Activated B cell treated with CpG ODN at 0.5 μM for 24 hours (primary cell): ENCODE results near the gene MGAT5. TPM values are rescaled to one million over a fixed set of nuclear protein-coding genes. Genes with fewer than 3 reads are reported as not detected.

Source experiments
- ATAC-seq: fragments of 200-7000 bp; cut with Tn5 transposase; one replicate; pipeline ENCODE4 v1.10.0; 2021; ENCODE audit warnings: low read depth, mild to moderate bottlenecking, moderate library complexity
- CTCF ChIA-PET: fragments of 350-600 bp; sonication (Branson Sonifier 250); formaldehyde crosslinking; loops from one replicate; lab custom pipeline; 2021; ENCODE audit warnings: antibody characterized with exemption; lab: Charles Lee
- POLR2A ChIA-PET: fragments of 350-600 bp; sonication (Branson Sonifier 250); formaldehyde crosslinking; loops from one replicate; lab custom pipeline; 2021; ENCODE audit warnings: antibody characterized with exemption; lab: Charles Lee
- DNase-seq: peaks from one replicate; pipeline ENCODE4 v3.0.0; 2022
- H3K27ac Mint-ChIP-seq: one replicate; pipeline ENCODE4 v1.8.0; 2020; ENCODE audit warnings: mixed read lengths
- H3K27me3 Mint-ChIP-seq: one replicate; pipeline ENCODE4 v1.8.0; 2021; ENCODE audit warnings: mixed read lengths
- H3K36me3 Mint-ChIP-seq: one replicate; pipeline ENCODE4 v1.8.0; 2021; ENCODE audit warnings: low read depth, mixed read lengths
- H3K4me1 Mint-ChIP-seq: one replicate; pipeline ENCODE4 v1.8.0; 2021; ENCODE audit warnings: mixed read lengths
- H3K4me3 Mint-ChIP-seq: one replicate; pipeline ENCODE4 v1.8.0; 2020; ENCODE audit warnings: mild to moderate bottlenecking, mixed read lengths
- H3K9me3 Mint-ChIP-seq: one replicate; pipeline ENCODE4 v1.8.0; 2020; ENCODE audit warnings: mixed read lengths
- CTCF ChIP-seq: fragments of 200-600 bp; IDR thresholded peaks from one replicate; pipeline ENCODE4 v1.8.0; 2022; ENCODE audit warnings: antibody characterized with exemption, mild to moderate bottlenecking
- intact Hi-C: fragments of 100-400 bp; cut with micrococcal nuclease; formaldehyde crosslinking; loops from one replicate; pipeline ENCODE4 v1.15.1; 2024
- total RNA-seq: library from RNA; stranded (reverse); gene quantifications from 2 replicates; pipeline ENCODE4 v1.2.3, GENCODE V29; 2022

The MGAT5 gene
- total RNA-seq, 1 donor from 2014 or later = 66.7 TPM

DNA sequence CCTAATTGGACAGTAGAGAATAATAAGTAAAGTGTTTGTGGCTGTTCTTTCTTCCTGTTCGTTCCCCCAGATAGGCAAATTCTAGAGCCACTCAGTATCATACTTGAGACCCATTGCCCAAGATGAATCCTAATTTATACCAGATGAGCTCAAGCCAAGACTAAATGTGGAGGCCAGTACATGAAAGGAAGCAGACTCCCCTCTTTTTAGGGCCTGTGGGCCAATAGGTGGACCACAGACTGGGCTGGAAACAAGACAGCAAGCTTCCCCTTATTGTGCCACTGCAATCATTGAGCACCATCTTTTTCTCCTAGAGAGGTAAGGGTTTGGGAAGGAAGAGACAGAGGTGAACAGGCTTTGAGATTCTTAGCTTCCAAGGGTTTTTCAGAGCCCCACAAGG is 141.9 kb downstream of the MGAT5 start:
- CTCF ChIA-PET = interaction anchor here (0.6 to 1.7 kb wide), 3 partner anchors 16 to 292 kb away, joined by 3 to 8 read pairs (median 4); no protein-coding TSS in a partner anchor
- H3K4me3 Mint-ChIP-seq = no peak overlapping the region
- peaks cover 68% of the 10 kb centered on the region for H3K36me3 Mint-ChIP-seq
- intact Hi-C loops = loop anchor here (10.0 kb wide), 1 partner anchor 51 kb away; no protein-coding TSS in a partner anchor
- POLR2A ChIA-PET = no interaction called here
- no peak for DNase-seq
- H3K9me3 Mint-ChIP-seq = no peaks in the 10 kb centered on the region
- no peak for ATAC-seq
- no peaks in the 10 kb centered on the region for H3K27me3 Mint-ChIP-seq
- TF ChIP-seq CTCF = no peak
- H3K27ac Mint-ChIP-seq = peak overlapping the region; percentile 5
- H3K4me1 Mint-ChIP-seq = peaks cover 27% of the 10 kb centered on the region

DNA sequence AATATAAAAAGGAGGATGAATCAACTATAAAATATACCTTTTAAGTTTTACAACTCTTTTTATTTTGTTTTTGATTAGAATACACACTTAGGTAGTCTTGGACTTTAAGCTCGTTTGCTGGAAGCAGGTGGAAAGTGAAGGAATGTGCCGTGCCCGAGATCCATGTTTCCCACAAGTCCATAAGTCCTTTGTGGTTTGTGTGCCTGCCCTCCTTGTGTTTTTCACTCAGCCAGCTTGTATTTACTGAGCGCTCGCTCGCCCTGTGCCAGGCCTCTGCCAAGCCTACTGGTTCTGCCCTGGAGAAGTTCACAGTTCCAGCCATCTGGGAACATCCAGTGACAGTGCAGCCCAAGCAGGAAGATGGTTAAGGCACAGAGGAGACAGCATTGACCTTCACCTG is 142.6 kb downstream of the MGAT5 start:
- Mint-ChIP-seq H3K4me3 (no peak overlapping the region), H3K9me3 (no peaks in the 10 kb centered on the region), H3K36me3 (peaks cover 66% of the 10 kb centered on the region), H3K27me3 (no peaks in the 10 kb centered on the region), H3K4me1 (peaks cover 20% of the 10 kb centered on the region), H3K27ac (peak overlapping the region; percentile 70)
- ChIA-PET CTCF (interaction anchor here (0.7 to 1.7 kb wide), 2 partner anchors 15 to 80 kb away, joined by 3 to 8 read pairs; no protein-coding TSS in a partner anchor), POLR2A (no interaction called here)
- TF ChIP-seq CTCF = no peak
- DNase-seq (no peak), ATAC-seq (no peak)
- intact Hi-C loops = loop anchor here (10.0 kb wide), 1 partner anchor 52 kb away; no protein-coding TSS in a partner anchor

GRCh38 chr2:134397146-134397896 is 143.4 kb downstream of the MGAT5 start:
- no peak for TF ChIP-seq CTCF
- CTCF ChIA-PET = interaction anchor here (1.7 to 2.5 kb wide), 2 partner anchors 14 to 278 kb away, joined by 8 to 10 read pairs; no protein-coding TSS in a partner anchor
- intact Hi-C loops = loop anchor here (10.0 kb wide), 1 partner anchor 53 kb away; no protein-coding TSS in a partner anchor
- peaks cover 65% of the 10 kb centered on the region for H3K36me3 Mint-ChIP-seq
- POLR2A ChIA-PET = no interaction called here
- H3K4me1 Mint-ChIP-seq = peaks cover 13% of the 10 kb centered on the region
- H3K4me3 Mint-ChIP-seq = no peak overlapping the region
- H3K27ac Mint-ChIP-seq = peak overlapping the region; percentile 70
- H3K9me3 Mint-ChIP-seq = no peaks in the 10 kb centered on the region
- no peak for ATAC-seq
- no peaks in the 10 kb centered on the region for H3K27me3 Mint-ChIP-seq
- no peak for DNase-seq

- Mint-ChIP-seq H3K4me1 (peaks cover 12% of the 10 kb centered on the region), H3K9me3 (no peaks in the 10 kb centered on the region), H3K27ac (no peak overlapping the region), H3K27me3 (no peaks in the 10 kb centered on the region), H3K36me3 (peaks cover 70% of the 10 kb centered on the region), H3K4me3 (no peak overlapping the region)
- DNase-seq = no peak
- ATAC-seq = no peak
- intact Hi-C loops = loop anchor here (10.0 kb wide), 1 partner anchor 53 kb away; no protein-coding TSS in a partner anchor
- POLR2A ChIA-PET = no interaction called here
- CTCF ChIA-PET = interaction anchor here (1.3 to 2.5 kb wide), 5 partner anchors 13 to 511 kb away, joined by 5 to 10 read pairs (median 6); no protein-coding TSS in a partner anchor
- no peak for TF ChIP-seq CTCF
Observed at GRCh38 chr2:134398300-134398699, 144.4 kb downstream of the MGAT5 start.

- H3K4me1 Mint-ChIP-seq = peaks cover 12% of the 10 kb centered on the region
- H3K36me3 Mint-ChIP-seq = peaks cover 74% of the 10 kb centered on the region
- no peaks in the 10 kb centered on the region for H3K27me3 Mint-ChIP-seq
- H3K4me3 Mint-ChIP-seq = no peak overlapping the region
- no peaks in the 10 kb centered on the region for H3K9me3 Mint-ChIP-seq
- ATAC-seq (no peak), DNase-seq (no peak)
- CTCF ChIA-PET = interaction anchor here (0.6 to 2.5 kb wide), 7 partner anchors 10 to 512 kb away, joined by 3 to 10 read pairs (median 5); no protein-coding TSS in a partner anchor
- TF ChIP-seq CTCF = no peak
- intact Hi-C loops = loop anchor here (10.0 kb wide), 1 partner anchor 54 kb away; no protein-coding TSS in a partner anchor
- peak overlapping the region; percentile 57 for H3K27ac Mint-ChIP-seq
- POLR2A ChIA-PET = no interaction called here
Observed at GRCh38 chr2:134399096-134399495, 145.2 kb downstream of the MGAT5 start.
